ENCODE results near the gene SNRNP25. TPM values are rescaled to one million over a fixed set of nuclear protein-coding genes. Genes with fewer than 3 reads are reported as not detected.

Gene SNRNP25
- total and polyA plus RNA-seq, 12 donors, result 22.6 to 51.1 (median 32.9) TPM

DNA sequence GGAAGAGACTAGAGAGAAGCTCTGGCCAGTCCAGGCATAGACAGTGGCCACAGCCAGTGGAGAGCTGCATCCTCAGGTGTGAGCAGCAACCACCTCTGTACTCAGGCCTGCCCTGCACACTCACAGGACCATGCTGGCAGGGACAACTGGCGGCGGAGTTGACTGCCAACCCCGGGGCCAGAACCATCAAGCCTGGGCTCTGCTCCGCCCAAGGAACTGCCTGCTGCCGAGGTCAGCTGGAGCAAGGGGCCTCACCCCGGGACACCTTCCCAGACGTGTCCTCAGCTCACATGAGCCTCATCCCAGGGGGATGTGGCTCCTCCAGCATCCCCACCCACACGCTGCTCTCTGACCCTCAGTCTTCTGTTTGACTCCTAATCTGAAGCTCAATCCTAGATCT lies 15.6 kb downstream of the SNRNP25 start:
- WGBS, 4 donors, result 67 to 83% (median 81%) methylated on average over 7 to 8 of the region's 8 CpGs
- TF ChIP-seq POLR2A (IDR thresholded peaks at IDR 0.05), result no peak
- TF ChIP-seq, protein P1, sequence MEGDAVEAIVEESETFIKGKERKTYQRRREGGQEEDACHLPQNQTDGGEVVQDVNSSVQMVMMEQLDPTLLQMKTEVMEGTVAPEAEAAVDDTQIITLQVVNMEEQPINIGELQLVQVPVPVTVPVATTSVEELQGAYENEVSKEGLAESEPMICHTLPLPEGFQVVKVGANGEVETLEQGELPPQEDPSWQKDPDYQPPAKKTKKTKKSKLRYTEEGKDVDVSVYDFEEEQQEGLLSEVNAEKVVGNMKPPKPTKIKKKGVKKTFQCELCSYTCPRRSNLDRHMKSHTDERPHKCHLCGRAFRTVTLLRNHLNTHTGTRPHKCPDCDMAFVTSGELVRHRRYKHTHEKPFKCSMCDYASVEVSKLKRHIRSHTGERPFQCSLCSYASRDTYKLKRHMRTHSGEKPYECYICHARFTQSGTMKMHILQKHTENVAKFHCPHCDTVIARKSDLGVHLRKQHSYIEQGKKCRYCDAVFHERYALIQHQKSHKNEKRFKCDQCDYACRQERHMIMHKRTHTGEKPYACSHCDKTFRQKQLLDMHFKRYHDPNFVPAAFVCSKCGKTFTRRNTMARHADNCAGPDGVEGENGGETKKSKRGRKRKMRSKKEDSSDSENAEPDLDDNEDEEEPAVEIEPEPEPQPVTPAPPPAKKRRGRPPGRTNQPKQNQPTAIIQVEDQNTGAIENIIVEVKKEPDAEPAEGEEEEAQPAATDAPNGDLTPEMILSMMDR (IDR thresholded peaks at IDR 0.05), result no peak
- Histone ChIP-seq H3K27ac (no peak overlapping the region), H3K4me1 (replicated peaks in 1 of 2) (peaks cover 3 to 11% of the 10 kb centered on the region in 2 donors), H3K27me3 (no peaks in the 10 kb centered on the region), H3K4me3 (no peak overlapping the region), H3K9me3 (replicated peaks in 1 of 3) (no peaks in the 10 kb centered on the region), H3K36me3 (replicated peaks in 1 of 2) (no peaks in the 10 kb centered on the region)
- intact Hi-C loops (cut with DNase I), result no loop called here
- DNase-seq, result no peak

DNA sequence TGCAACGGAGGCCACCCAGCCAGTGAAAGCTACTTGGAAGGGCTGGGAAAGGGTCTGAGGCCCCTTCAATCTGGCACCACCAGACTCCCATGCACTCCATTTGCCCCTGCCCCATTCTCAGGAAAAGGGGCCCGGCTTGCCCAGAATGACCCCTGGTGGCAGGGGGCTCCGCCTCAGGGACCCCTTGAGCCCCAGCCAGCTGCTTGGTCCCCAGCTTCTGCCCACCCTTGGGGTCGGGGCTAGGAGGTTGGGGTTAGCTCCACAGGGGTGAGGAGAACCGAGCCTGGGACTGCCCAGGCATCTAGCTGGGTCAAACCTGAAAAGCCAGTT lies 17.5 kb downstream of the SNRNP25 start:
- Histone ChIP-seq H3K27me3 (no peaks in the 10 kb centered on the region), H3K9me3 (replicated peaks in 1 of 3) (no peaks in the 10 kb centered on the region), H3K4me1 (replicated peaks in 1 of 2) (peaks cover 7 to 18% of the 10 kb centered on the region in 2 donors), H3K4me3 (peak overlapping the region in 1 of 4 donors; percentile 77), H3K27ac (peak overlapping the region in 2 of 5 donors; percentile 44 to 89), H3K36me3 (replicated peaks in 1 of 2) (no peaks in the 10 kb centered on the region)
- intact Hi-C loops (cut with DNase I), result no loop called here
- no peak for TF ChIP-seq POLR2A (IDR thresholded peaks at IDR 0.05)
- TF ChIP-seq, protein P1 (IDR thresholded peaks at IDR 0.05), result no peak
- WGBS, 4 donors, result 67 to 80% (median 73%) methylated on average over 3 to 5 of the region's 5 CpGs
- no peak for DNase-seq

DNA sequence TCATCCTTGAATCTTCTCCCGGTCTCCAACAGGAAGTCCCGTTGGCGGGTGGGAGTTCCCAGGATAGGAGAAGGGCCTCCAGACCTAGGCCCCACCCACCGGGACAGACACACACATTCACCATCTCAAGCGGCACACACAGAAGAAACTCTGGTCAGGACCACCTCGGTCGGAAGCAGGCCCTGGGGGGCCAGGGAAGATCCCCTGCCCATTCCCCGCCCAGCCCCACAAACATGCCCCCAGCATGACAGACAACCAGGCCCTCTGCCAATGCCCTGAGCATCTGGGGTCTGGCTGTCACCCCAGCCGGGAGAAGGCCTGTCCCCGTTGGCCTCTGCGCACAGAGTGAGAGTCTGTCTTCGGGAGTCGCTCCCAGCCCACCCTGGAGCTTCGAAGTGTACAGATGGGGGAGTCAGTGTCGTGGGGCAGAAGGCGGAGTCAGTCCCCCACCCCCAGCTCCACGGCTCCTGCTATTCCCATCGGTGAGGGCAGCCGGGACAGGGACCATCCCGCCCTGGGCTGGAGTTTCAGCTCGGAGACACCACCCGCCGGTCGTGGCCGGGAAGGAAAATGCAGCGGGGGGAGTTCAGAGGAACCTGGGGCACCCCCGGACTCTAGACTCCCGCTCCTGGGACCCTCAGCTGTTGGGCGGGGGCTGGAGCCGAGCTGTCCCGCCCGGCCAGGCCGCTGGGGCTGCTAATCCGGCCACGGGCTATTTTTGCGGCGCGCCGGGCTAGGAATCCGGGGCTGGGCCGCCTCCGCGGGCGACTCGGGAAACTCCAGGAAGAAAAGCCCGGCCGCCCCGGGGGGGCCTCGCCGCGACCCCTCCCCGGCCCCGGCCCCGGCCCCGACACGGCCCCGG lies 18.1 kb downstream of the SNRNP25 start:
- Histone ChIP-seq H3K27me3 (no peaks in the 10 kb centered on the region), H3K4me3 (peak overlapping the region in 2 of 4 donors; percentile 37 to 77), H3K36me3 (replicated peaks in 1 of 2) (no peaks in the 10 kb centered on the region), H3K27ac (peak overlapping the region in 4 of 5 donors; percentile 32 to 89 (median 46)), H3K9me3 (replicated peaks in 1 of 3) (no peaks in the 10 kb centered on the region), H3K4me1 (replicated peaks in 1 of 2) (peaks cover 13 to 24% of the 10 kb centered on the region in 2 donors)
- TF ChIP-seq, protein P1 (IDR thresholded peaks at IDR 0.05), result peak in 1 of 6 experiments; percentile 10
- TF ChIP-seq POLR2A (IDR thresholded peaks at IDR 0.05), result no peak
- 20 to 39% (median 21%) methylated on average over 25 to 57 of the region's 57 CpGs; no CpG with 5 or more reads in 1 of the 4 donors for WGBS, 4 donors
- intact Hi-C loops (cut with DNase I), result no loop called here
- DNase-seq, result peak in 3 of 7 donors; percentile 57 to 66 (median 59)

DNA sequence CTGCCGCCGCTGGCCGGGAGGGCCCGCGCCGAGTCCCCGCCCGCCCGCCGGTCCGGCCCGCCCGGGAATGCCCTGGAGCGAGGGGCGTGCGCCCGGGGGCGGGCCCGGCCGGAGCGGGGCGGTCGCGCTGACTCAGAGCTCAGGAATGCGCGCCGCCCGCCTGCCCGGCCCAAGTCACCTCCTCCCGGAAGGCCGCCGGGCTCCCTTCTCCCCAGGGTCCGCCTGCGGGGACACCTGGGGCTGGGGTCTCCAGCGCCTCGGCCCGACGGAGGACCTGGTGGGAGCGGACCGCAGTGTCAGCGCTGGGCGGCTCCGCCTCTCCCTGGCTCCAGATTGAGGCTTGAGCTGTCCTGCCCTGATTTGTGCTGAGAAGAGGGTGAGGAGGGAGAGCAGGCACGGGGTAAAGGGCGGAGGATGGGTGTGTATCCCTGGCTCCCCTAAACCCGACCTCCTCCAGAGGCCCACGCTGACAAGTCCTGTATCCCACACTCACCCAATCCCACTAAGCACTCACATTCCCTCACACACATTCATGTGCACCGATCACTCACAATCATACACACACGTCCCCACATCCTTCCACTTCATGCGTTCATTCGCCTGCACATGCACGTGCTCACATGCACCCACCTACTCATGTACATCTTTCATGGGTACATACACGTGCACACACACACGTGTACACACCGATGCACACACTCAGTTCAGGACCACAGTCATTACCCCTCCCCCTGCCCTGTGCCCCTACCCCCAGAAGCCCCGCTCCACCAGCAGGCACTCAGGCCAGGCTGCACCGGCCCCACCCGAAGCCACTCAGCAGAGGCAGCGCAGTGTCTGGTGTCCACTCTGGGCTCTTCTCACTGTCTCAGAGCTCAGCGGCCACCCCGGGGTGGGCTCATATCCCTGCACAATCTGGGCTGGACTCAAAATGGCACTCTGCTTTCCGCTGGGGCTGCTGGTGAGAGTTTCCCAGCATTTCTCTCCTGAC lies 19.2 kb downstream of the SNRNP25 start, which contains the start of gene RHBDF1:
Gene RHBDF1, minus strand, starts transcription at position 71 of the 988 bp plus-strand sequence. CDS start 7,616 bp downstream, outside the sequence.
- Histone ChIP-seq H3K36me3 (replicated peaks in 1 of 2) (no peaks in the 10 kb centered on the region), H3K4me1 (replicated peaks in 1 of 2) (peaks cover 24 to 34% of the 10 kb centered on the region in 2 donors), H3K27ac (peak within 1 kb of the TSS in 4 of 5 donors; percentile 32 to 89 (median 54)), H3K9me3 (replicated peaks in 1 of 3) (no peaks in the 10 kb centered on the region), H3K27me3 (no peaks in the 10 kb centered on the region), H3K4me3 (peak within 1 kb of the TSS in 2 of 4 donors; percentile 37 to 77)
- no peak for TF ChIP-seq POLR2A (IDR thresholded peaks at IDR 0.05)
- TF ChIP-seq, protein P1 (IDR thresholded peaks at IDR 0.05), result no peak
- WGBS, 4 donors, result 20 to 66% (median 28%) methylated on average over 17 to 62 of the region's 62 CpGs
- DNase-seq, result peak in 3 of 7 donors; percentile 45 to 63 (median 63)
- intact Hi-C loops (cut with DNase I), result no loop called here
